LNCAP (cell line): Measurements from ENCODE around the gene LPP.

Experiments used
- TF ChIP-seq, protein P1 (sequence below): fragments of 450-650 bp; IDR thresholded peaks from 2 replicates; pipeline ENCODE4 v1.5.1; 2017; ENCODE audit warnings: mild to moderate bottlenecking

The LPP gene

DNA sequence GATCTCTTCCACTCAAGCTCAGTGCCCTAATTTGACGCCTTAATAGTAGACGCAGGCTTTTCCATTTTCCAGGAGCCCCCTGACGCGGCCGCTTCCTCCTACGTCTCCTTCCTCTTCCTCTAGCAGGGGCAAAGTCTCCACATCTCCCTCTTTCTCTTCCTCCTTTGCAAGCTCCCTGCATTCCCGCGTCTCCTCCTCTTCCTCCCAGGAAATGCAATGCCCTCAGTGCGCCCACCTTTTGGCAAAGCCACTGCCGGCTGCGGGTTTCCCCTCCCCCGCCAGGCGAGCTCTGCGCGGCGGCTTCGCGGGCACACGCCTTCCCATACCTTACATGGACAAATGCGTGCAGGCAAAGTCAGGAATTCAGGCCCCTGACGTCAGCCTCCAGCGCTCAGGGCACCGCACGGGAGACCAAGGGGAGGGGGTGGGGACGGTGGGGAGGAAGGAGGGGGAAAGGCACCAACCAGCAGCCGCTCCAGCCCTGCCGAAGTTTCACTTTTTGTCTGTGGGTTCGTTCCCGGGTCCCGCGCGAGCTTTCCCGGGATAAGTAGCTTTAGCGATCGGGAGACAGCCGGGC lies 432 bp upstream of the LPP start:
- TF ChIP-seq, protein P1, sequence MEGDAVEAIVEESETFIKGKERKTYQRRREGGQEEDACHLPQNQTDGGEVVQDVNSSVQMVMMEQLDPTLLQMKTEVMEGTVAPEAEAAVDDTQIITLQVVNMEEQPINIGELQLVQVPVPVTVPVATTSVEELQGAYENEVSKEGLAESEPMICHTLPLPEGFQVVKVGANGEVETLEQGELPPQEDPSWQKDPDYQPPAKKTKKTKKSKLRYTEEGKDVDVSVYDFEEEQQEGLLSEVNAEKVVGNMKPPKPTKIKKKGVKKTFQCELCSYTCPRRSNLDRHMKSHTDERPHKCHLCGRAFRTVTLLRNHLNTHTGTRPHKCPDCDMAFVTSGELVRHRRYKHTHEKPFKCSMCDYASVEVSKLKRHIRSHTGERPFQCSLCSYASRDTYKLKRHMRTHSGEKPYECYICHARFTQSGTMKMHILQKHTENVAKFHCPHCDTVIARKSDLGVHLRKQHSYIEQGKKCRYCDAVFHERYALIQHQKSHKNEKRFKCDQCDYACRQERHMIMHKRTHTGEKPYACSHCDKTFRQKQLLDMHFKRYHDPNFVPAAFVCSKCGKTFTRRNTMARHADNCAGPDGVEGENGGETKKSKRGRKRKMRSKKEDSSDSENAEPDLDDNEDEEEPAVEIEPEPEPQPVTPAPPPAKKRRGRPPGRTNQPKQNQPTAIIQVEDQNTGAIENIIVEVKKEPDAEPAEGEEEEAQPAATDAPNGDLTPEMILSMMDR: no peak

DNA sequence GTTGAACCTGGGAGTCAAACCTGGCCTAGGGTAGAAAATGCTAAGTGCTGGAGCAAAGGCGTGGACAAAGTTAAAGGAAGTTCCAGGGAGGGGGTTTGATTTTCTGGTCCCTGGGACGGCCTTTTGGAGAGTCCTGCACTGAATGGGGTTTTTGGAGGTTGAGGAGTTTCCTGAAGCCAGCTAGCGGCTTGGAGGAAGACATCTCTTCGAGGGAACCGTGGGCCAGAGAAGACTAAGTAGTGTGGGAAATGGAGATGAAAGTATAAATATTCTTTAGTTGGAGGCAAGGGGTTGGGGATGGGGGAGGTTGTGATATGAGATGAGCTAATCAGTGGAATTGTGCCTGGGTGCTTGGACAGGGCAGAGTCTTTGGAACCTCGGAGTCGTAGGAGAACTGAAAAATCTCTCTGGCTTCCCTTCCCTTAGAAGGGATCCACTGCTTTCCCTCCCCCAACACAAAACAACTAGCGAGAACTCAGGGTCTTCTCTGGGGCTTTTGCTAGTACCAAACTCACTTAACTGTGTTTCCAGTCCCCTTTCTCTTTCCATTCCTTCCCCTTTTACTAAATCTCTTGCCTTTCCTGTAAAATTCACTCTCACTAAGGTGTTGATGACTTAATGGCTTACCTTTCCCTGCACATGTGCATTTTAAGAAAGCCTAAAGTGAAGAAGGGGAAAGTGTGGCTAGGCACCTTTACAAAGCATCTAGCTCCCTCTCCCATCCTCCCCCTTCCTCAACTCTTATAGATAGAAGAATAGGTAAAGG lies 1.0 kb downstream of the LPP start:
- TF ChIP-seq, protein P1: no peak

DNA sequence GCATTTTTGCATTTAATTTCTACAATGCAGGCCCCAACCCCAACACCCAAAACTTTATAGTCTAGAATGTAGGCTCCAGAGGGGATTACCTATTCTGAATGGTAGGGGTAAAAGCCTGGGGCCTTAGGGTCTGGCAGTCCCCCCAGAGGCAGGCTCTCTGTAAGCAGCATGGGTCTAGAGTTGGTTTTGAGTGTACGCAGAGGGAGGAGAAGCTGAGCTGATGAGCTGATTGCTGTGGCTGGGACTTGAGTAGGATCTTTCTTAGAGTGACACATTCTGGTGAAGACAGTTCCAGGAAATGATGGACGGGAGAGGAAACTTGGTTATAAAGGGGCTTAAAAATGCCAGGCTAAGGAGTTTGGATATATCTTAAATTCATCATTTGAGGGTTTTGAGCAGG lies 2.1 kb downstream of the LPP start:
- TF ChIP-seq, protein P1: no peak

DNA sequence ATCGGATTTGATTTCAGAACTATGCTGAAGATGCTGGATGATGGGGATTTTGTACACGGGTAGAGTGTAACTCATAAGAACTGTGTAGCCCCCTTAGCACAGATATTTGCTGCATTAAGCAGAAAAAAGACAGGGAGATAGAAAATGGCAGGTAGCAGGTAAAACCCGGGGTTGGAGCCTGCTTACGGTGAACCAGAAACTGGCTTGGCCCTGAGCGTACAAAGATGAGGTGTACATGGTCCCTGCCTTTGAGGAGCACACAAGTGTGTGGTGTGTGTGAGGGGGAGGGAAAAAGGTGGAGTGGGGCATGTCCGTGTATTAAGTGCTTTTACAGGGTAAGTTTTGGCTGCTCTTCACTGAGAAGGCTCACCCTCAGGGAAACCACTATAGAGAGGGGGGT lies 3.5 kb downstream of the LPP start:
- TF ChIP-seq, protein P1: no peak

DNA sequence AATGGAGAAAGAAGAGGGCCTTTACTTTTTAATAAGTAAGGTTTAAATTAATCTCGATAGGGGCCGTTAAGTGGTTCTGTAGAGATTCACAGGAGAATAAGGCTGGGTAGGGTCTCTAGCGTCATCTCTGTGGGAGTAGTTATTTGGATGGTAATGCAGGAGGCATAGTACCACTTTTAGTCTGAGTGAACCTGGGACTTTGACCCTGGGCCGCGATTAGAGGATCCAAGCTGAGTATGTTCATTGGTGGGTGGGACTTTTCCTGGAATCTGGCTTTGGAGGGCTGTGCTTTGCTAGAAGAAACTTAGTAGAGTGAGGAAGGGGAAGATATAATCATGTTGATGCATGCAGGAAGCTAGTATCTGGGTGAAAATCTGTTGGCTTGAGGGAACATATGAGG lies 4.0 kb downstream of the LPP start:
- TF ChIP-seq, protein P1: no peak

DNA sequence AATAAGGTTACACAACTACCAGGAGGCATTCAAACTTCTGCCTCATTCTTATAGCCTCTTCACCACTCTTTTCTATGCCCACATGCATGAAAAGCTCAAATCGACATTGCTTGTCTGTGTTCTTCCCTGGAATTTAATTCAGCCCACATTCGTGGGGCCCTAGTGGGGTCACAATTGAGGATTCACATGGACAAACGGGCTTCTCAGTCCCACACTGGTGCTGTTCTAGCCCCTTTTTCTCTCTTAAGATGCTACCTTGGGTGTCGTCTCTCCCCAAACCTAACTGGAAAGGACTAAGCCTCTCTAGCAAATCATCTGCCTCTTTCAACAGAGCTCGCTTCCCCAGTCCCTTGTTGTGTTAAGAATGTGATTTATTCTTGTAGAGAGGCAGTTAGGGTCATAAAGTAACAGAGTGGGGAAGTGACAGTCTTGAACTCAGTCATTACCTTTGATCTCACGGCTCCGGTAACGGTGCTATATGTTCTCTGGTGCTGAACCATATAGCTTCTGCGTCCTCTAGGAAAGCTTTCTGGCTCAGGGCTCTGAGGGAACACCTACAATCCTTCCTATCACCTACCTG lies 4.9 kb downstream of the LPP start:
- TF ChIP-seq, protein P1: no peak

DNA sequence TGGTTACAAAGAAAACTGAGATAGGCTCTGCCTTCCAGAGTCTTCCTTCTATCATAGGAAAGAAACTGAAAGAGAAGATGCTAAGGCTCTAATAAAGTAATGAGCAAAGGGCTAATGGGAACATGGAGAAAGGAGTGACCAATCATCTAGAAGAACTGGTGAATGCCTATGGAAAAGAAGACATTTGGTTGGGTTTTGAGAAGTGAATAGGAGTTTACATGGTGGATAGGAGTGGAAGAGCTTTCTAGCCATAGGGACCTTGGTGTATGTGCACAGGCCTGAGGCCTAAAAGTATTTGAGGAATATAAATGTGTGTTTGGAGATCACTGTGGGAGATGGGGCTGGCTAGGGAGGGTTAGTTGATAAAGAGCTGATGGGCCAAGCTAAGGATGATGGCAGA lies 6.8 kb downstream of the LPP start:
- TF ChIP-seq, protein P1: no peak
